GM12875 (cell line): ENCODE measurements around the gene CBFA2T3.

ENCODE experiments used
- H3K4me3 ChIP-seq: one replicate; pipeline ENCODE4 v1.5.1; 2011; ENCODE audit warnings: low read depth, low read length, control low read depth
- CTCF ChIP-seq: IDR thresholded peaks from 2 replicates; pipeline ENCODE4 v1.5.1; 2011; ENCODE audit warnings: low read depth, mild to moderate bottlenecking, control low read depth, inconsistent platforms, low read length, moderate library complexity, borderline replicate concordance; ENCODE audit not compliant: insufficient read depth

The CBFA2T3 gene

GRCh38 chr16:88881675-88882357 lies 95.2 kb downstream of the CBFA2T3 start:
- no peak overlapping the region for H3K4me3 ChIP-seq
- no peak for TF ChIP-seq CTCF

DNA sequence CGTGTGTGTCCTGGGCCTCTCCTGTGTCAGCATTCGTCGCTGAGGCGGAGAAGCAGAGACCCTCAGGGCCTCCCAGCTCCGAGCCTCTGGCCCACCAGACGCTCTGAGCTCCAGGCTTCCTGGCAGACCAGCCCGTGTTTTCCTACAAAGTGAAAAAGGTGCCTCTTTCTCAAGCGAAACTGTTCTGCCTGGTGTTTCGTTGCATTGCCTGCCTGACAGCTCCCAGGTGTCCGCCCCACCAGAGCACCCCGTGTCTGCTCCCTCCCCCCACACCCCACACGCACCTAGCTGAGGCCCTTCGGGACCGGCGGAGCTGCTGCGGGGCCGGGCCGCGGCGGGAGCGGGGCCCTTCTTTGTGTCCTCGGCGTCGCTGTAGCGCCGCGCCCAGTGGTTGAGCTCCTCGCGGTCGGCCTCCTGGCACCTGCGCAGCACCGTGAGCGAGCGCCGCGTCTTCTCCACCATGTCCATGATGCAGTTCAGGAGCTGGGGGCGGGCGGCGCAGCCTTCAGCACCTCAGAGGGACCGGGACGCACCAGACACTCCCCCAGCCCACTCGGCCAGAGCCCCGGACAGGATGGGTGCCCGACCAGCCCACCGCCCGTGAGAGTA lies 95.9 kb downstream of the CBFA2T3 start:
- no peak overlapping the region for H3K4me3 ChIP-seq
- TF ChIP-seq CTCF = no peak

DNA sequence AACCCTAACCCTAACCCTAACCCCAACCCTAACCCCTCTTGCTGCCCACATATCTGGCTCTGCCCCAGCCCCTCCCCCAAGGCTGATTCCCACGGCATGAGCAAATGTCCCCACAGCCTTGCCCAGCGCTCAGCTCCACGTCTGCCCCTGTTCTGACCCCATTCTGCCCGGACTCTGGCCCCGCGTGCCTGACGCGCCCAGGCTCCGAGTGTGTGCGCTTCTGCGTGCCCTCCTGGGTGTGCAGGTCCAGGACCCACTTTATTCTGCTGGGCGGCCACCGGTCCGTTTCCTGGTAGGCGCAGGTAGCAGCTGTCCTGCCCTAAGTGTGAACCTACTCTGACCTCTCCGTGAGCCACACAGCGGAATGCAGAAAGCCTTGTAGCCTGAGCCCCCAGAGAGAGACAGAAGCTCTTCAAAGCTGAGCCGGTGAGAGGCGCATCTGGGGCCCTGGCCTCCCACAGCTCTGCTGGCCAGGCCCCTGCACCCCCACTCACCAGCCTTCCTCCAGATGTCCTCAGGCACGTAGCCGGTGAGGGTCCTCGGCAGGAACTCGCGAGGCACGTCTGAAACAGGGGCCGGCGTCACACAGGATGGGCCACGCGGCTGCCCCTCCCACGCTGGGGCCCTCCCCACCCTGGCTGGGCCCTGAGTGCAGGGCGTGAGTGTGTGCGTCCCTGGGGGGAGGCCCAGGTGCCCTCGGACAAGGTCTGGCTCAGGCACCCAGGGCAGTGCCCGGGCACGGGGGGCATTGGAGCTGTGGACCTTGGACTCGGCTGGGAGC lies 96.6 kb downstream of the CBFA2T3 start:
- no peak for TF ChIP-seq CTCF
- H3K4me3 ChIP-seq = no peak overlapping the region

DNA sequence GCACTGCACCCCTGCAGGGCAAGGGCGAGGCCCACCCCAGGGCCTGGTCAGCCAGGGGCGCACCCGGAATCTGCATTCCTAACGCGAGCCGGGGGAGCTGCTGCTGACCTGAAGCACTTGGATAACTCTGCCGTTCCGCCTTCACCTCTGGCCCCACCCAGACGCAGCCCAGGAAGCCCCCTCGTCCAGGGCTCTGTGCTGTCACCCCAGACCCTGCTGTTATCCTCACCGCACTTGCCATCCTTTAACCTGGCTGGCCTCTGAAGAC lies 97.3 kb downstream of the CBFA2T3 start:
- no peak overlapping the region for H3K4me3 ChIP-seq
- TF ChIP-seq CTCF = no peak

DNA sequence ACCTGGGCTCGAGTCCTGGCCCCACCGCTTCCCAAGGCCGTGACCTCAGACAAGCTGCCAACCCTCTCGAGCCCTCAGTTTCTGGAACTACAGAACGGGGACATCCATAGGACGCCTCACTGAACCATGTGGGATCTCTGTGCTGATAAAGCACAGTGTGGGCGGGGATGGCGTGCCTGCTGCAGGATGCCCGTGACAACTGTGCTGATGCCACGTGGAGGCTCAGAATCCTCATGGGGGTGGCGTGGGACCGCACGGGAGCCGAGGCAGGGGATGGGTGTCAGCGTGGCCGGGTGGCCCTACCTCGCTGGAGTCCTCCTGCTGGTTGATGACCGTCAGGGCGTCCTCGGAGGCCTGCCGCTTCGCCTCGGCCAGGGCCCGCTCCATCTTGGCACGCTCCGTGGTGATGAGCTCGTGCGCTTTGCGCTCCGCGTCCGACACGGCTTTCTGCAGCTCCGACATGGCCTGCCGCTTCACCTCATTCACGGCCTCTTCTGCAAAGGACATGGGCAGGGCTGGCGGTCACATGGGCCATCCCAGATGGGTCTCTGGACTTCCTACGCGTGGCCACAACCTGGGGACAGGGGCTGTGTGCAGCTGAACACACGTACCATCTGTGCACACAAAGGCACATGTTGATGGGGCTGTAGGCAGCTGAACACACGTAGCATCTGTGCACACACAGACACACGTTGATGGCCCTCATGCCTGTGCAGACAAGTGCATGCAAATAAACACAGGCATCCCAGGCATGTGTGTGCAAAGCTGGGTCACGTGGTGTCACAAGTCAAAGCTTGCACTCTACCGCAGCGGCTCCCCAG lies 97.8 kb downstream of the CBFA2T3 start:
- TF ChIP-seq CTCF = no peak
- H3K4me3 ChIP-seq = no peak overlapping the region

- H3K4me3 ChIP-seq = no peak overlapping the region
- no peak for TF ChIP-seq CTCF
Observed at GRCh38 chr16:88878356-88878755, 98.7 kb downstream of the CBFA2T3 start.
